ENCODE measurements around the gene TM4SF20.

TM4SF20 gene, protein sequence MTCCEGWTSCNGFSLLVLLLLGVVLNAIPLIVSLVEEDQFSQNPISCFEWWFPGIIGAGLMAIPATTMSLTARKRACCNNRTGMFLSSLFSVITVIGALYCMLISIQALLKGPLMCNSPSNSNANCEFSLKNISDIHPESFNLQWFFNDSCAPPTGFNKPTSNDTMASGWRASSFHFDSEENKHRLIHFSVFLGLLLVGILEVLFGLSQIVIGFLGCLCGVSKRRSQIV

DNA sequence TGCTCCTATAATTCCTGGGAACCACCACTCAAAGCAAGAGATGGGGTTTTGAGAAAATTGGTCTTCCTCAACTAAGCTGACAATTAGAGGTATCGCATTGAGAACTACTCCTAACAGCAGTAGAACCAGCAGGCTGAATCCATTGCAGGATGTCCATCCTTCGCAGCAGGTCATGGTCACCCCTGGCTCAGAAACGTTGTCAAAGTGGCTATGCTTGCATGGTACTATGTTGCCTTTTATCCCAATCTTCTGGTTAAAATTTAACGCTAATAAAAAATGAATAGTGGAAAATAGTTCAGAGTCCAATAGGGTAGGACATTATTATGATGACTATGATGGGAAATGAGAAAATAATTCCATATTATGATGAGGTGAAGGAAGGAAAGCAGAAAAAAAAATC, at the start of gene TM4SF20:
TM4SF20 (minus strand) TSS at position 212 of the 400 bp plus-strand sequence; CDS start at position 174, 38 bp downstream.
- DNase-seq (ENCODE audit: low read depth, low spot score) = no peak
- TF ChIP-seq, protein P1, sequence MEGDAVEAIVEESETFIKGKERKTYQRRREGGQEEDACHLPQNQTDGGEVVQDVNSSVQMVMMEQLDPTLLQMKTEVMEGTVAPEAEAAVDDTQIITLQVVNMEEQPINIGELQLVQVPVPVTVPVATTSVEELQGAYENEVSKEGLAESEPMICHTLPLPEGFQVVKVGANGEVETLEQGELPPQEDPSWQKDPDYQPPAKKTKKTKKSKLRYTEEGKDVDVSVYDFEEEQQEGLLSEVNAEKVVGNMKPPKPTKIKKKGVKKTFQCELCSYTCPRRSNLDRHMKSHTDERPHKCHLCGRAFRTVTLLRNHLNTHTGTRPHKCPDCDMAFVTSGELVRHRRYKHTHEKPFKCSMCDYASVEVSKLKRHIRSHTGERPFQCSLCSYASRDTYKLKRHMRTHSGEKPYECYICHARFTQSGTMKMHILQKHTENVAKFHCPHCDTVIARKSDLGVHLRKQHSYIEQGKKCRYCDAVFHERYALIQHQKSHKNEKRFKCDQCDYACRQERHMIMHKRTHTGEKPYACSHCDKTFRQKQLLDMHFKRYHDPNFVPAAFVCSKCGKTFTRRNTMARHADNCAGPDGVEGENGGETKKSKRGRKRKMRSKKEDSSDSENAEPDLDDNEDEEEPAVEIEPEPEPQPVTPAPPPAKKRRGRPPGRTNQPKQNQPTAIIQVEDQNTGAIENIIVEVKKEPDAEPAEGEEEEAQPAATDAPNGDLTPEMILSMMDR (IDR thresholded peaks at IDR 0.05; ENCODE audit: low read depth, low read length) = no peak
- in situ Hi-C loops (cut with HindIII; ENCODE audit: low sequenced_read_pairs) = no loop called here
- H3K4me3 ChIP-seq (ENCODE audit: low read depth, low read length) = no peak within 1 kb of the TSS

DNA sequence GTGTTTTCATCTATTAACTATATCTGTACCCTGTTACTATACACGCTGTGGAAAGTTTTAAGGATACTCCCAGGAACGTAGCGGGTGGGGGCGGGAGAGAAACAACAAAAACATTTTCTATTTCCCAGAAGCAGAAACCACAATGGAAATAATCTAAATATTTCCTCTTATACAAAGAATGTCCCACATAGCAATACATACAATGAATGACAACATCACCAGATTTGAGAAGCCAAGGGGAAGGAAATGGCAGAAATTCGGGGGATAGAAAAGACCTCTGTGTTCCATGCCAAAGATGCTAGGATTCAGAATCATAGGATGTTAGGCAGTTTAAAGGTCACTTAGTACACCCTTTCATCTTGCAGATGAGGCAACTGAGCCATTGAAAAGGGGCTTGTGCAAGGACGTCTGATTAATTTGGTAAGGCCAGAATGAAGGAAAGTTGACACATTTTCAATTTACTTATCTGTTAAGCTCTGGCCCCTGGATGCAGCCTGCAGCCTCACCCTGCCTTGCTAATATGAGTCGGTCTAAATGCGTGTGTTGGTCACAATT, 49.7 kb upstream of the TM4SF20 start:
- in situ Hi-C loops (cut with HindIII; ENCODE audit: low sequenced_read_pairs) = no loop called here
- H3K4me3 ChIP-seq (ENCODE audit: low read depth, low read length) = no peak overlapping the region
- TF ChIP-seq, protein P1 (IDR thresholded peaks at IDR 0.05; ENCODE audit: low read depth, low read length) = no peak
- no peak for DNase-seq (ENCODE audit: low read depth, low spot score)

- in situ Hi-C loops (cut with HindIII; ENCODE audit: low sequenced_read_pairs) = no loop called here
- H3K4me3 ChIP-seq (ENCODE audit: low read depth, low read length) = no peak overlapping the region
- TF ChIP-seq, protein P1 (IDR thresholded peaks at IDR 0.05; ENCODE audit: low read depth, low read length) = no peak
- DNase-seq (ENCODE audit: low read depth, low spot score) = no peak
Measured at GRCh38 chr2:227423656-227424499, 44.8 kb upstream of the TM4SF20 start.

GRCh38 chr2:227420087-227421052, 41.3 kb upstream of the TM4SF20 start:
- in situ Hi-C loops (cut with HindIII; ENCODE audit: low sequenced_read_pairs) = no loop called here
- no peak for DNase-seq (ENCODE audit: low read depth, low spot score)

GRCh38 chr2:227416701-227417100, 37.6 kb upstream of the TM4SF20 start:
- no peak overlapping the region for H3K4me3 ChIP-seq (ENCODE audit: low read depth, low read length)
- TF ChIP-seq, protein P1 (IDR thresholded peaks at IDR 0.05; ENCODE audit: low read depth, low read length) = no peak
- DNase-seq (ENCODE audit: low read depth, low spot score) = no peak
- in situ Hi-C loops (cut with HindIII; ENCODE audit: low sequenced_read_pairs) = no loop called here

More at GRCh38 chr2:227420087-227421052, 41.3 kb upstream of the TM4SF20 start:
- TF ChIP-seq, protein P1 (IDR thresholded peaks at IDR 0.05; ENCODE audit: low read depth, low read length) = no peak
- H3K4me3 ChIP-seq (ENCODE audit: low read depth, low read length) = no peak overlapping the region
